Epidermal melanocyte (primary cell): ENCODE measurements around the gene DNHD1.

Source experiments
- DNase-seq: peaks from one replicate; pipeline ENCODE4 v3.0.0; 2011; ENCODE audit warnings: low spot score; ENCODE audit not compliant: insufficient read length

DNHD1 gene

DNA sequence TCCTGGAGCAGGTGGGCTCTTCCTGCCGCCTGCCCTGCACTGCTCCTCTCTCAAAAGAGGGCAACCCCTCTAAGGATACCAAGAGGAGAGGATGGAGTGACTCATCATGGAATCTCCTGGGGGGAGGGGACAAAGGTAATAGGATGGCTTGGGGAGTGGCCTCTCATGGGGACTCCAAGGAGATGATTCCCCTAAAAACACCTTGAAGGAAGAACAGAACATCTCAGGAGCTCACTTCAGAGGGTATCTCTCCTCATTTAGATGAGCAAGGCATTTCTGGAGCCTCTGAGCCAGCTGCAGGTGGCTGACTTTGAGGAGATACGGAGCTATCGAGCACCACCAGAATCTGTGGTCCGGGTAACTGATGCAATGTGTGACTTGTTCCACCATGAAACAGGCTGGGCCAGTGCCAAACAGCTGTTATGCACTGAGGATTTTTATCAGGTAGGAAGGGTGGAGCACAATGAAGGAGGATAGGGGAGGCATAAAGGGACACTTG is 66.1 kb downstream of the DNHD1 start:
- DNase-seq = no peak

DNA sequence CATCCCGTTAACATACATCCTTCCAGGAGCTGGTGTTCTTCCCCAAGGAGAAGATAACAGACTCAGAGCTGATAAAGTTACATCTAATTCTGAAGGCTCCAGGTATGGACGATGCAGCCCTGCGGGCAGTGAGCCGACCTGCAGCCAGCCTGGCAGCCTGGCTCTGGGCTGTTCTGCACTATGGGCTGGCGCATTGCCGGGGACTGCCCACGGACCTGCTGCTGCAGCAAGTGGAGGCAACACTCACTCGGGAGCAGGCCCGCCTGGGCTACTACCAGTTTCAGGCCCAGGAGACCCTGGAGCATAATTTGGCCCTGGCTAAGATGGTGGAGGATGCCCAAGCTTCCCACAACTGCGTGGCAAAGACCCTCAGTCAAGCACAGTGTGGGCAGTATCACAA is 66.6 kb downstream of the DNHD1 start:
- DNase-seq = no peak

GRCh38 chr11:6565325-6565724 is 68.2 kb downstream of the DNHD1 start:
- no peak for DNase-seq

- DNase-seq = no peak
These were observed 69.1 kb downstream of the DNHD1 start for GRCh38 chr11:6565988-6566703.

DNA sequence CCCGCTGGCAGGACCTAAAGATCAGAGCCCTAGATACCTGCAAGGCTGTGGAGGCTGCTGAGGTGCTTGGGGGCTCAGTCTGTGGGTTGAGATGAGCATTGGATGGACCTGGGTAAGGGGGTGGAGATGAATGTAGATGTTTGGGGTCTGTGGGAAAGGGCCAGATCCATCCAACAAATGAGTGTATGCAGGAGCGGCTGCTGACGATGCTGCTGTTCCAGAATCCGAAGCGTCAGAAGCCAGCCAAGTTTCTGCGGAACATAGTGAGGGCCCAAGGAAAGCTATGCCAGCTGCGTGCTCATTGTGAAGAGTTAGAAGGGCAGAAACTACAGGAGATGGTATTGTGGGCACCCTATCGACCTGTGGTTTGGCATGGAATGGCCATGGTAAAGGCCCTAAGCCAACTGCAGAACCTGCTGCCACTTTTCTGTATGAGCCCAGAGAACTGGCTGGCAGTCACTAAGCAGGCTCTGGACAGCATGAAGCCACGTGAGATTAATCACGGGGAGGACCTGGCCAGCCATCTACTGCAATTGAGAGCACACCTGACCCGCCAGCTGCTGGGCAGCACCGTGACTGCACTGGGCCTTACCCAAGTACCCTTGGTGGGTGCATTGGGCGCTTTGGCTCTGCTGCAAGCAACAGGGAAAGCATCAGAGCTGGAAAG is 69.8 kb downstream of the DNHD1 start:
- no peak for DNase-seq

GRCh38 chr11:6567371-6567745 is 70.3 kb downstream of the DNHD1 start:
- no peak for DNase-seq

GRCh38 chr11:6568191-6568918 is 71.3 kb downstream of the DNHD1 start:
- DNase-seq = no peak

DNA sequence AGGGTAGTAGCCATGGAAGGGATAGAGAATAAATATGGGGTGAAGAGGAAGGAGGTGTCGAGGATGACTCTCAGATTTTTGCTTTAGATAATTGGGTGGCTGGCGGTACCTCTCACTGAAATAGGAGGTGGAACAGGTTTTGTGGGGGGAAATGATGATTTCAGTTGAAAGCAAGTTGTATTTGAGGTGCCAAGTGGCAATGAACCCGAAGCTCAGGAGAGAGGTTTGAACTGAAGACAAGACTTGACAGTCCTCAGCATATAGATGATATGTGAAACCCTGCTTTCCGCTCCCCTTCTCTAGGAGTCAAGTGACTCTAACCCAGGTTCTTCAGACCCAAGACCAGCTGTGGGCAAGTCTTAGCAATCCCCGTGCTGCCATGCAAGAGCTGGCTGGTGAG is 72.6 kb downstream of the DNHD1 start:
- DNase-seq = no peak

DNA sequence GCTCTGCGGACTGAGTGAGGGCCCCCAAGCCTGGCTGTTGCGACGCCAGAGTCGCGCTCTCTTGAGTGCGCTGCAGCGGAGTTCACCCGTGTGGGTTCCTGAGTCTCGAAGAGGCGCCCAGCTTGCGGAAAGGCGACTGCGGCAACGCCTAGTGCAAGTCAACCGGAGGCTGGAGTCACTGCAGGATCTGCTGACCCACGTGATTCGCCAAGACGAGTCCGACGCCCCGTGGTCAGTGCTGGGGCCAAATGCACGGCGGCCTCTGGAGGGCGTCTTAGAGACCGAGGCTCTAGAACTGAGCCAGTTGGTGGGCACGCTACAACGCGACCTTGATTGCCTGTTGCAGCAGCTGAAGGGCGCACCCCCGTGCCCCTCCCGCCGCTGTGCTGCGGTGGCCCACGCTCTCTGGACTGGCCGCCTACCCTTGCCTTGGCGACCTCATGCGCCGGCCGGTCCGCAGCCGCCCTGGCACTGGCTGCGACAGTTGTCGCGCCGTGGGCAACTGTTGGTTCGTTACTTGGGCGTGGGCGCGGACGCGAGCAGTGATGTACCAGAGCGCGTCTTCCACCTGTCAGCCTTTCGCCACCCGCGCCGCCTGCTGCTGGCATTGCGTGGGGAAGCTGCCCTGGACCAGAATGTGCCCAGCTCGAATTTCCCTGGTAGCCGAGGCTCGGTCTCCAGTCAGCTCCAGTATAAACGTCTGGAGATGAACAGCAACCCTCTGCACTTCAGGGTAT is 73.8 kb downstream of the DNHD1 start:
- no peak for DNase-seq

DNA sequence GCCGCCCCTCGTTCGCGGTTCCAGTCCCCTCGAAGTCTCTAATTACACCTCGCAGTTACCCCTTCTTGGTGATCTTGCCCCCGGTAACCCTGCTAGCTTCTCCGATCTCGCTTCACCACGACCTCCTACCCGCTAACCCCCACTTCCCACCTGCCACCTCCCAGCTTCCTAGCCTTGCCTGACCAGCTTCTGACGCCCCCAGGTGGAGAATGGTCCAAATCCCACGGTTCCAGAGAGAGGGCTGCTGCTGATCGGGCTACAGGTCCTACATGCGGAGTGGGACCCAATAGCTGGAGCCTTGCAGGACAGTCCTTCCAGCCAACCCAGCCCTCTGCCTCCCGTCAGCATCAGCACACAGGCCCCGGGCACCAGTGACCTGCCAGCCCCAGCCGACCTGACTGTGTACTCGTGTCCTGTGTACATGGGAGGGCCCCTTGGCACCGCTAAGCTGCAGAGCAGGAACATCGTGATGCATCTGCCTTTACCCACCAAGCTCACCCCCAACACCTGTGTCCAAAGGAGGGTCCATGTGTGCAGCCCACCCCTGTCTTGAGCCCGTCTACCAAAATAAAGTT is 74.4 kb downstream of the DNHD1 start:
- DNase-seq = no peak

GRCh38 chr11:6572215-6572614 is 75.1 kb downstream of the DNHD1 start:
- DNase-seq = peak; percentile 70

- DNase-seq = no peak
These were observed 78.0 kb downstream of the DNHD1 start for GRCh38 chr11:6574816-6575715.

- peak; percentile 56 for DNase-seq
These were observed 79.6 kb downstream of the DNHD1 start for GRCh38 chr11:6576471-6577373.

- DNase-seq = no peak
These were observed 81.1 kb downstream of the DNHD1 start for GRCh38 chr11:6578134-6578533.

- no peak for DNase-seq
These were observed 82.6 kb downstream of the DNHD1 start for GRCh38 chr11:6579681-6580080.

GRCh38 chr11:6583584-6583983 is 86.5 kb downstream of the DNHD1 start:
- no peak for DNase-seq

DNA sequence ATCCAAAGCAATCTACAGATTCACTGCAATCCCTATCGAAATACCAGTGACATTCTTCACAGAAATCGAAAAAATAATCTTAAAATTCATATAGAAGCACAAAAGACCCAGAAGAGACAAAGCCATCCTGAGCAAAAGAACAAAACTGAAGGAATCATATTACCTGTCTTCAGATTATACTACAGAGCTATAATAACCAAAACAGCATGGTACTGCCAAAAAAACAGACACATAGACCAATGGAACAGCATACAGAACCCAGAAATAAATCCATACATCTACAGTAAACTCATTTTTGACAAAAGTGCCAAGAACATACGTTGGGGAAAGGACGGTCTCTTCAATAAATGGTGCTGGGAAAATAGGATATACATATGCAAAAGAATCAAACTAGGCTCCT is 87.4 kb downstream of the DNHD1 start:
- no peak for DNase-seq

GRCh38 chr11:6586434-6587359 is 89.6 kb downstream of the DNHD1 start:
- no peak for DNase-seq
